Vagina (tissue), 2 donors: ENCODE measurements around the gene GAGE10.
"Not testable (repeated sequence)": the region's sequence is repeated elsewhere in the genome, so short reads cannot be mapped to it uniquely, and the experiment has no call there.

Experiments used
- POLR2A ChIP-seq, 2 donors: fragments of 450-650 bp; IDR thresholded peaks; one replicate each; pipeline ENCODE4 v1.6.1; 2017; ENCODE audit warnings: antibody characterized with exemption in 2 of 2, mild to moderate bottlenecking in 2 of 2, moderate library complexity in 2 of 2
- POLR2AphosphoS5 ChIP-seq, 2 donors: sonication (generic); formaldehyde crosslinking; IDR thresholded peaks; one replicate each; pipeline ENCODE4 v1.9.0; 2017; ENCODE audit warnings: antibody characterized with exemption in 2 of 2, mild to moderate bottlenecking in 2 of 2, low read depth in 1 of 2; ENCODE audit not compliant: insufficient read depth in 1 of 2
- TF ChIP-seq, protein P1 (sequence below), 3 experiments: fragments of 450-650 bp in 2 of 3; fragments of 200-600 bp in 1 of 3; sonication (generic) in 1 of 3; IDR thresholded peaks; one replicate each; pipeline ENCODE4 v1.5.1; 2017 to 2019; ENCODE audit warnings: antibody characterized with exemption in 3 of 3, mild to moderate bottlenecking in 2 of 3, moderate library complexity in 2 of 3

GRCh38 chrX:49341449-49341848 lies 38.0 kb downstream of the GAGE10 start:
- TF ChIP-seq, protein P1, sequence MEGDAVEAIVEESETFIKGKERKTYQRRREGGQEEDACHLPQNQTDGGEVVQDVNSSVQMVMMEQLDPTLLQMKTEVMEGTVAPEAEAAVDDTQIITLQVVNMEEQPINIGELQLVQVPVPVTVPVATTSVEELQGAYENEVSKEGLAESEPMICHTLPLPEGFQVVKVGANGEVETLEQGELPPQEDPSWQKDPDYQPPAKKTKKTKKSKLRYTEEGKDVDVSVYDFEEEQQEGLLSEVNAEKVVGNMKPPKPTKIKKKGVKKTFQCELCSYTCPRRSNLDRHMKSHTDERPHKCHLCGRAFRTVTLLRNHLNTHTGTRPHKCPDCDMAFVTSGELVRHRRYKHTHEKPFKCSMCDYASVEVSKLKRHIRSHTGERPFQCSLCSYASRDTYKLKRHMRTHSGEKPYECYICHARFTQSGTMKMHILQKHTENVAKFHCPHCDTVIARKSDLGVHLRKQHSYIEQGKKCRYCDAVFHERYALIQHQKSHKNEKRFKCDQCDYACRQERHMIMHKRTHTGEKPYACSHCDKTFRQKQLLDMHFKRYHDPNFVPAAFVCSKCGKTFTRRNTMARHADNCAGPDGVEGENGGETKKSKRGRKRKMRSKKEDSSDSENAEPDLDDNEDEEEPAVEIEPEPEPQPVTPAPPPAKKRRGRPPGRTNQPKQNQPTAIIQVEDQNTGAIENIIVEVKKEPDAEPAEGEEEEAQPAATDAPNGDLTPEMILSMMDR (IDR thresholded peaks at IDR 0.05), result not testable (repeated sequence)
- not testable (repeated sequence) for TF ChIP-seq POLR2A (IDR thresholded peaks at IDR 0.05); POLR2AphosphoS5 (IDR thresholded peaks at IDR 0.05; ENCODE audit: insufficient read depth in 1 of 2, low read depth in 1 of 2)
